Measurements from ENCODE around the gene FGF21. TPM values are rescaled to one million over a fixed set of nuclear protein-coding genes. Genes with fewer than 3 reads are reported as not detected.

Gene FGF21
- polyA plus RNA-seq, 1 of the 3 experiments (the other 2 are of a cell fraction) = not detected

DNA sequence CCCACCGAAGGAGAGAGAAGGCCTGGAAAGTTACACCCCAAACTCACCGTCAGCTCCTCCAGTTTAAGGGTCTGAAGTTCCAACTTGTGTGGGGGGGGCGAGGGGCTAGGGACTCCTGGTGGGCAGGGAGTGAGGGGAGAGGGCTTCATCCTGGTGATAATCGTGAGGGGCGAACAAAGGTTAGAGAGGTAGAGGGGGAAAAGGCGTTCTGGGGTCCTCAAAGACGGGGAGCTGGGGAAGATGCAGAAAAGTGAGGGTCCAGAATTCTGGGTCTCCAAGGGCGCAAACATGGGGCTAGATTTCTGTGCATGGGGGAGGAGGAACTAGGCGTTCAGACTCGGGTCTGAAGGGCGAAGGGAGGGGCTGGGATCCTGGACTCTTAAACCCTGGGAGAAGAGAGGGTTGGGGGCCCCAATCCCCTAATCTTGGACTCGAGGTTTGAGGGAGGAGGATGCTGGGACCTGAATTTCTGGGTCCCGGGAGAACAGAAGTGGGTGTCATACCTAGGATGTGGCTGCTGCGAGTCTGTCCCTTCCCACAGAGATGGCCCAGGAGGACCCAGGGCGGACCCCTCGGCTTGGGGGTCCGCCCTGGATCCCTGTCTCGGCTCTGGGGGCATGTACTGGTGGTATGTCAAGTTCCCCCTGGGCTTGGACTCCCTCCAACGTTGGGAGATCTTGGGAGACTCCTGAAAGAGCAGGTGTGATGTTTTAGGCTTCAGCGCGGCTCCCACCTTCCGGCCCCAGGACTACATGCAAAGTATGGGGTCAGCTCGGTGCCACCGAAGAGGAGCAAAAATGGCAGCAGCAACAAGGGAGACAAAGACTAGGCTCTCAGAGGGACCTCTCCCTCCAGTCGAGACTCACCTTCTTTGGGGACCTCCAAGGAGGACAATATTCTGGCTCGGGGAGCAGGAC is 40.3 kb upstream of the FGF21 start (continued):
- TF ChIP-seq GATA2 (CRISPR knock-in tag; IDR thresholded peaks at IDR 0.05) = no peak
- TF ChIP-seq ELF1 (IDR thresholded peaks at IDR 0.05) = no peak
- TF ChIP-seq MAX (IDR thresholded peaks at IDR 0.05; ENCODE audit: low read depth) = no peak
- no peak for TF ChIP-seq YY1 (IDR thresholded peaks at IDR 0.05; ENCODE audit: low read depth)

DNA sequence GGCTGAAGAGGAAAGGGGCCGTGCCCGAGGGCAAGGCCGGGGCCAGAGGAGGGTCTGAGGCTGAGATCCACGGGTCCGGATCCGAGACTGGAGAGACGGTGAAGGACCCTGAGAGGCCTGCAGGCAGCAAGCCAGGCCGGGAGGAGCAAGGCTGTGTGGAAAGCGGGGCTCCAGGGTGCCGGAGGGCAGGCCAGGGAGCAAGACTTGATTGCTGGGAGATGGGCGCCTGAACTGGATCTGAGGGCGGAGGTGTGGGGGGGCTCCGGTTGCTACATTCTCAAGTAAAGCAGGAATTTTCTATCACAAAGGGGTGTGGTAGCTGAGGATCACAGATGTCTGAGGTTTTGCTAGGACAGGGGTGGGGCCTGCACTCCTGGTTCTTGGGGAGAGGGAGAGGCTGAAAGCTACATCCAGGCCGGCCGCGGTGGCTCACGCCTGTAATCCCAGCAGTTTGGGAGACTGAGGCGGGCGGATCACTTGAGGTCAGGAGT is 39.6 kb upstream of the FGF21 start:
- ChIA-PET CTCF (interaction anchor here (1.4 to 4.5 kb wide), 5 partner anchors 23 to 73 kb away, joined by 4 to 30 read pairs (median 7); partner anchors contain the start of gene CA11), POLR2A (interaction anchor here (1.0 to 2.4 kb wide), 2 partner anchors 18 to 23 kb away, joined by 3 to 11 read pairs; no protein-coding TSS in a partner anchor)
- H3K79me2 ChIP-seq (ENCODE audit: insufficient read depth) = peaks cover 17% of the 10 kb centered on the region
- H3K27ac ChIP-seq (ENCODE audit: low read depth in 2 of 2, low read length in 1 of 2) = peak overlapping the region in 1 of 2 experiments; percentile 85; a peak in 1 of 4 replicates
- H2AFZ ChIP-seq (ENCODE audit: low read depth) = no peak overlapping the region
- no peak overlapping the region; a peak in 1 of 4 replicates for H3K4me3 ChIP-seq (ENCODE audit: low read depth in 2 of 2, low read length in 1 of 2)
- no peaks in the 10 kb centered on the region for H3K9me3 ChIP-seq
- no peaks in the 10 kb centered on the region for H4K20me1 ChIP-seq (ENCODE audit: insufficient read depth)
- TF ChIP-seq PBX3 (IDR thresholded peaks at IDR 0.05) = no peak
- no peak for TF ChIP-seq EP300 (IDR thresholded peaks at IDR 0.05; ENCODE audit: borderline replicate concordance in 1 of 2, low read depth in 1 of 2, low read length in 1 of 2)
- no peak for TF ChIP-seq NRF1 (IDR thresholded peaks at IDR 0.05; ENCODE audit: low read depth, low read length)
- no peak for TF ChIP-seq TAF1 (IDR thresholded peaks at IDR 0.05; ENCODE audit: borderline replicate concordance, low read depth, low read length)
- no peak for TF ChIP-seq SMC3 (IDR thresholded peaks at IDR 0.05; ENCODE audit: low read depth, low read length)
- no peak for TF ChIP-seq POLR2AphosphoS5 (IDR thresholded peaks at IDR 0.05; ENCODE audit: low read depth, low read length)
- TF ChIP-seq, protein P1, sequence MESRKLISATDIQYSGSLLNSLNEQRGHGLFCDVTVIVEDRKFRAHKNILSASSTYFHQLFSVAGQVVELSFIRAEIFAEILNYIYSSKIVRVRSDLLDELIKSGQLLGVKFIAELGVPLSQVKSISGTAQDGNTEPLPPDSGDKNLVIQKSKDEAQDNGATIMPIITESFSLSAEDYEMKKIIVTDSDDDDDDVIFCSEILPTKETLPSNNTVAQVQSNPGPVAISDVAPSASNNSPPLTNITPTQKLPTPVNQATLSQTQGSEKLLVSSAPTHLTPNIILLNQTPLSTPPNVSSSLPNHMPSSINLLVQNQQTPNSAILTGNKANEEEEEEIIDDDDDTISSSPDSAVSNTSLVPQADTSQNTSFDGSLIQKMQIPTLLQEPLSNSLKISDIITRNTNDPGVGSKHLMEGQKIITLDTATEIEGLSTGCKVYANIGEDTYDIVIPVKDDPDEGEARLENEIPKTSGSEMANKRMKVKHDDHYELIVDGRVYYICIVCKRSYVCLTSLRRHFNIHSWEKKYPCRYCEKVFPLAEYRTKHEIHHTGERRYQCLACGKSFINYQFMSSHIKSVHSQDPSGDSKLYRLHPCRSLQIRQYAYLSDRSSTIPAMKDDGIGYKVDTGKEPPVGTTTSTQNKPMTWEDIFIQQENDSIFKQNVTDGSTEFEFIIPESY (IDR thresholded peaks at IDR 0.05; ENCODE audit: borderline replicate concordance, low read depth) = no peak
- H3K9ac ChIP-seq = no peak overlapping the region
- peaks cover 8 to 34% of the 10 kb centered on the region in 2 experiments; a peak in 2 of 4 replicates for H3K4me1 ChIP-seq (ENCODE audit: control insufficient read depth in 1 of 2, insufficient read depth in 2 of 2, low read depth in 1 of 2, low read length in 1 of 2)
- H3K4me2 ChIP-seq = peak overlapping the region; percentile 95; the same call in 1 of the 2 replicates
- no peaks in the 10 kb centered on the region for H3K36me3 ChIP-seq (replicated peaks in 1 of 2; ENCODE audit: control insufficient read depth in 1 of 2, insufficient read depth in 2 of 2, low read length in 1 of 2)
- H3K9me2 ChIP-seq = no peaks in the 10 kb centered on the region
- no peak for DNase-seq
- WGBS (ENCODE audit: low lambda C conversion rate) = 89% methylated on average over 18 of the region's 19 CpGs
- no peaks in the 10 kb centered on the region for H3K27me3 ChIP-seq (ENCODE audit: insufficient read depth)
- H3F3A ChIP-seq (replicated peaks; ENCODE audit: insufficient read depth) = peaks cover 4% of the 10 kb centered on the region

Measured in SK-N-SH (cell line).